OCI-LY3 (cell line): ENCODE results near the gene C2CD4B.

Experiments
- EZH2phosphoT487 ChIP-seq: fragments of 200-600 bp; shearing (Covaris generic); IDR thresholded peaks from 2 replicates; pipeline ENCODE4 v1.6.1; 2018; ENCODE audit warnings: antibody characterized with exemption, mixed run types, low read depth
- TF ChIP-seq, protein P1 (sequence below): fragments of 200-600, 300-600 bp; sonication (generic); IDR thresholded peaks from 2 replicates; pipeline ENCODE4 v1.5.1; 2014; ENCODE audit warnings: antibody characterized with exemption, low read length, low read depth

DNA sequence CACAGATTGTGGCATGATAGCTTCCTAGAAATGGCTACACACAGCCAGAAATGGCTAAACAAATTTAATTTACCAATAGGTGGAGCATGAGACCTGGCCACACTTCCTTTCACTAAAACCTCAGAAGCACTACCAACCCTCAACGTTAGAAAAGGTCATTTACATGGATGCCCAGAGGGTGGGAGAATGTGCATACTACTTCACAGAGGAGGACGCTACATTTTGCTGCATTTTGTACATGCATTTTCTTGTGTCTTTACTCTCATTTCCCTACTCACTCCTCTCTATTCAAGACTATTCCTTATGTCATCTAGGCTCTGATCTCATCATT is 40.1 kb downstream of the C2CD4B start:
- TF ChIP-seq, protein P1, sequence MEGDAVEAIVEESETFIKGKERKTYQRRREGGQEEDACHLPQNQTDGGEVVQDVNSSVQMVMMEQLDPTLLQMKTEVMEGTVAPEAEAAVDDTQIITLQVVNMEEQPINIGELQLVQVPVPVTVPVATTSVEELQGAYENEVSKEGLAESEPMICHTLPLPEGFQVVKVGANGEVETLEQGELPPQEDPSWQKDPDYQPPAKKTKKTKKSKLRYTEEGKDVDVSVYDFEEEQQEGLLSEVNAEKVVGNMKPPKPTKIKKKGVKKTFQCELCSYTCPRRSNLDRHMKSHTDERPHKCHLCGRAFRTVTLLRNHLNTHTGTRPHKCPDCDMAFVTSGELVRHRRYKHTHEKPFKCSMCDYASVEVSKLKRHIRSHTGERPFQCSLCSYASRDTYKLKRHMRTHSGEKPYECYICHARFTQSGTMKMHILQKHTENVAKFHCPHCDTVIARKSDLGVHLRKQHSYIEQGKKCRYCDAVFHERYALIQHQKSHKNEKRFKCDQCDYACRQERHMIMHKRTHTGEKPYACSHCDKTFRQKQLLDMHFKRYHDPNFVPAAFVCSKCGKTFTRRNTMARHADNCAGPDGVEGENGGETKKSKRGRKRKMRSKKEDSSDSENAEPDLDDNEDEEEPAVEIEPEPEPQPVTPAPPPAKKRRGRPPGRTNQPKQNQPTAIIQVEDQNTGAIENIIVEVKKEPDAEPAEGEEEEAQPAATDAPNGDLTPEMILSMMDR, result peak; percentile 52
- TF ChIP-seq EZH2phosphoT487, result no peak
